IPS-11a (cell line): ENCODE results near the gene ZFAND3.

Experiments
- H3K4me3 ChIP-seq: one replicate; pipeline ENCODE4 v1.5.1; 2013; ENCODE audit warnings: low read depth, low read length, control low read depth

ZFAND3 gene, protein sequence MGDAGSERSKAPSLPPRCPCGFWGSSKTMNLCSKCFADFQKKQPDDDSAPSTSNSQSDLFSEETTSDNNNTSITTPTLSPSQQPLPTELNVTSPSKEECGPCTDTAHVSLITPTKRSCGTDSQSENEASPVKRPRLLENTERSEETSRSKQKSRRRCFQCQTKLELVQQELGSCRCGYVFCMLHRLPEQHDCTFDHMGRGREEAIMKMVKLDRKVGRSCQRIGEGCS

DNA sequence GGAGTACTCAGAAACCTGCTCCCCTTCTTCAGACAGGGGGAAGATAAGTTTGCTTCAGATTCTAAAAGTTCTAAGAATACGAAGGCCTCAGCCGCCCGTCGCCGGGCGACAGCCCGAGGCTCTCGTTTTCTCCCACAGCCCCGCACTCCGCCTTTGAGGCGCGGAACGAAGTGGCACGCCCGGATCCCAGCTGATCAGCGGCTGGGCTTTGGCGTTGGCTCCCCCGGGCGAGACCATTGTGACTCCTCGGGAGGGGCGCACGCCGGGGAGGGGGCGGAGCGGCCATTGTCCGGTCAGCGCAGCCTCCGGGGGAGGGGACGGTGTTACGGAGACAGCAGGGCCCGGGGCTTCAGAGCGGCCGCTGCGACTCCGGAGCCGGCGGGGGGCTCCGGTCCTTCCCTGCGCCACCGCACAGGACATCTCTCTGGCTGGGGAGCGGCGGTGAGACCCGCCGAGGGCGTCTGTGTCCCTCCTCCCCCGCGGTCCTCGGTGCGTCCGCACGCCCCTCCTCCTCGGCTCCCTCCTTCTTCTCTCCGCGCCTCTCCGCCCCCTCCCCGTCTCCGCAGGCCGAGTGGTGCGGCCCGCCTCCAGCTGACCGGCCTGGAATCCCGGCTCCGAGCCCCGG, at the start of gene ZFAND3:
TSS of gene ZFAND3 (plus strand) at position 551 of the 625 bp plus-strand sequence. CDS start 219 bp downstream, outside the sequence.
- peak within 1 kb of the TSS; percentile 82 for H3K4me3 ChIP-seq

DNA sequence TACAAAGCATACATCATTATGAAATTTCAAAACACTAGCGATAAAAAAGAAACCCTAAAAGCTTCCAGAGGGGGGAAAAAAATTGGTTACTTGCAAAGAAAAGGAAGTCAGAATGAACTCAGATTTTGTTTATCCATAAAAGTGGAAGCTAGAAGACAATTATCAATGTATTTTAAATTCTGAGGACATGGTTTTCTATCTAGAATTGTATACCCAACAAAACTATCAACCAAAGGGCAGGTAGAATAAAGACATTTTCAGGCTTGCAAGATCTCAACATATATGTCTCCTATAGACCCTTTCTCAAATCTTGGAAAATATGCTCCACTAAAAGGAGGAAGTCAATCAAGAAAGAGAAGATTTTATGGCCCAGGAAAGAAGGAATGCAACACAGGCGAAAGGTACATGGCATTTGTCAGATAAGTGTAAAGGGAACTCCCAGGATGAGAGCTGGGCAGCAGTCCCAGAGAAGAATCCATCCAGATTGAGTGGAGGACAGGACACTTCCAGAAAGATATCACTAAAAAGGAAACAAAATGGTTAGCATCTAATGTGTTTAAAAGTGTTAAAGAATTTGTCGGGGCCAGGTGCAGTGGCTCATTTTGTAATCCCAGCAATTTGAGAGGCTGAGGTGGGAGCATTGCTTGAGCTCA, 45.4 kb upstream of the ZFAND3 start:
- H3K4me3 ChIP-seq, result no peak overlapping the region

DNA sequence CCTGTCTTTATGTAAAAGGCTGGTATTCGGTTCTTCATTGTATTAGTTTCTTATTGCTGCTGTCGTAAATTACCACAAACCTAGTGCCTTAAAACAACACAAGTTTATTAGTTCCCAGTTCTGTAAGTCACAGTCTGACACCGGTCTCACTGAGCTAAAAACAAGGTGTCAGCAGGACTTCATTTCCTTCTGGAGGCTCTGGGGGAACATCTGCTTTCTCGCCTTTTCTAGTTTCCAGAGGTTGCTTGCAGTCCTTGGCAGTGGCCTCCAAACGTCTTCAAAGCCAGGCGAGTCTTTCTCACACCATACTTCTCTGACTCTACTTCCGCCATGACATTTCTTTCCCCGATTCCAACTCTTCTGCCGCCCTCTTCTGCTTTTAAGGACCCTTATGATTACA, 43.0 kb upstream of the ZFAND3 start:
- no peak overlapping the region for H3K4me3 ChIP-seq

- no peak overlapping the region for H3K4me3 ChIP-seq
Observed at GRCh38 chr6:37777272-37777834, 42.2 kb upstream of the ZFAND3 start.

GRCh38 chr6:37779111-37779800, 40.3 kb upstream of the ZFAND3 start:
- no peak overlapping the region for H3K4me3 ChIP-seq

- H3K4me3 ChIP-seq, result no peak overlapping the region
Observed at GRCh38 chr6:37779902-37780628, 39.5 kb upstream of the ZFAND3 start.

DNA sequence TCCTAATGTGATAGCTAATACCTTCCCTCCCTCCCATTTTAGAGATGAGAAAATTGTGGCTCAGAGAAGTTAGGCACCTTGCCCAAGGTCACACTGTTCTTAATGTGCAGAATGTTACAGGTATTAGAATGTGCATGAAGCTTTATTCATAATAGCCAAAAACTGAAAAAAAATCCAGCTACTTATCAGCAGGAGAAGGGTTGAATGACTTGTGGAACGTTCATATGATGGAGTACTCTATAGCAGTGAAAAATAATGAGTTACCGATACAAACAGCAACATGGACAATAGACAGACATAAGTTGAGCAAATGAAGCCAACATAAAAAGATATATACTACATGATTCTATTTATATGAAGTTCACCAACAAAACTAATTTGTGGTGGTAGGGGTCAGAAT, 37.7 kb upstream of the ZFAND3 start:
- no peak overlapping the region for H3K4me3 ChIP-seq

GRCh38 chr6:37783025-37783855, 36.3 kb upstream of the ZFAND3 start:
- H3K4me3 ChIP-seq, result peak overlapping the region; percentile 55

DNA sequence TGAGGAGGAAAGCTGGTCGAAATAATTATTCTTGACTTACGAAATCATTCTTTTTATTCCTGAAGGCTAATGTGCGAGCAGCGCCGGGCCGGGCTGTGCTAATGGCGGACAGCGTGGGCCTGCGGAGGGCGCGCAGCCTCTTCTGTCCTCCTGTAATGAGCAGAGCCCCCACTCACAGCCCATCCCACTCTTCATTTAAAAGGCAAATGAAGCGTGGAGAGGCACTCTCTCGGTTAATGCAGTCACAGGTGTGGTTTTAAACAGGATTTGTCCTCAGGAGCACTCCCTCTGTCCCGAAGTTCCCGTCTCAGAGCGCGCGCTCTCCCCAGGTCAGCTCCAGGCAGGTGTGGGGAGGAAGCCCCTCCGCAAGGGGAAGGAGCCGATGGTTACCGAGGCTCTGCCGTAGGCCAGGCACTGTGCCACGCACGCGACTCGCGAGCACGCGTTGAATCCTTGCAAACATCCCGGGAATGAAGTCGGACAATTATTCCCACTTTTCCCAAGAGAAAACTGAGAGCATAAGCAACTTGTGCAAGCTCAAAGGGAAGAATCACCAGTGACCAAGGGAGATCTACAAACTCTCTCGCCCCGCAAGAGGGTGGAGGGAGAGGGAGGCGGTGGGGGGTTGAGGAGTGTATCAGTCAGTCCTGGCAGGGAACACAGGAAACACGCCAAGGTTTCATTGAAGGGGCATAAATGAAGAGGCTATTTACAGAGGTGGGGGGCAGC, 35.5 kb upstream of the ZFAND3 start:
- peak overlapping the region; percentile 55 for H3K4me3 ChIP-seq

DNA sequence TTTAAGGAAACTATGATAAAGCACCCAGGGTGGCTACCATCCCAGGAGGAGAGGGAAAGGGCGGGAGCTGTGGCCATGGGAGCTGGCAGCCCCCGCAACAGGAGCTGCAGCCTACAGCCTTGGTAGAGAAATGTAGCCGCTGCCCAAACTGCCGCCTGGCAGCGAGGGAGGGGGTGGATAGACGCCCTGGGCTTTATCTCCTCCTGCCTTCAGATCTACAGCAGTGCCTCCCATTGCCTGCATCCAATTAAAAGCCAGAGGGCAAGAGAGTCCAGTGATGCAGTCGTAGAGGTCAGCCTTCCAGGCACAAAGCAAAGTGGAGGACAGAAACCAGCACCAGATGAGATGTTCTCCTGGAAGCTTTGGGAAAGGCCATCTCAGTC, 35.0 kb upstream of the ZFAND3 start:
- peak overlapping the region; percentile 55 for H3K4me3 ChIP-seq

GRCh38 chr6:37785002-37785662, 34.4 kb upstream of the ZFAND3 start:
- H3K4me3 ChIP-seq, result no peak overlapping the region

DNA sequence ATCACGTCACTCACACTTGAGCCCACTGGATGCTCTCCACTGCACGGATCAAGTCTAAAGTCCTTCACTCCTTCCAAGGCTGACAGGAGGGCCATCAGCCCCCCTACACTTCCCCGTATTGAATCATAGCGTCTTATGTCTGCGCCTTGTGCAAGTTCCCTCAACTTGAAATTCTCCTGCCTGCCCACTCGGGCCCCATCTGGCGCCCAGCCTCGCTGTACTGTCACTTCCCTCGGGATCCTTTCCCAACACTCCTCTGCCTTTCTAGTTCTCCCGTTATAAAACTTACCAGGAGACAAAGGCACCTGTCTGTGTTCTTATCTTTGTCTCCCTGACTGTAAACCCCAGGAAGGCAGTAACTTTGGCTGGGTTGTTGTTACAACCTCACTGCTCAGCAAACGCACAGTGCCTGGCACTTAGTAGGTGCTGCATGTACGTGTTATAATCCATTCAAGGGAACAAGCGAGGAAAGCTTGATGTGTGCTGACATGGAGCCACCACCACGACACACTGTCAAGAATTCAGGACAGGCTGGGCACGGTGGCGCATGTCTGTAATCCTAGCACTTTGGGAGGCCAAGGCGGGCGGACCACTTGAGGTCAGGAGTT, 33.8 kb upstream of the ZFAND3 start:
- no peak overlapping the region for H3K4me3 ChIP-seq

DNA sequence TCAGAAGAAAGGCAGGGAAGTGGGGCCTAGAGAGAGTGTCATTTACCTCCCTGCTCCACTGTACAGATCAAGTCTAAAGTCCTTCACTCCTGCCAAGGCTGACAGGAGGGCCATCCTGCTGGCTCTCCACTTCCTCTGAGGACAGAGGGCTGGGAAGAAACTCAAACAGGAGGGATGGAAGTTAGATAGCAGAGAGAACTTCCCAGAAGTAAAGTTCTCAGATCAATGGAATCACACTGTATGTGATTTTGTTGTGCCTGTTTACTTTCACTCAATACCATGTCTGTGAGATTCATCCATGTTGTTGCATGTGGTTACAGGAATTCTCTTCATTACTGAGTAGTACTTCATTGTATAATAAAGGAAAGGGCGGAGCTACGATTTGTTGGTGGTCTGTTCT, 32.3 kb upstream of the ZFAND3 start:
- no peak overlapping the region for H3K4me3 ChIP-seq

- H3K4me3 ChIP-seq, result no peak overlapping the region
Observed at GRCh38 chr6:37788259-37788658, 31.3 kb upstream of the ZFAND3 start.

- H3K4me3 ChIP-seq, result no peak overlapping the region
Observed at GRCh38 chr6:37791156-37791919, 28.2 kb upstream of the ZFAND3 start.

DNA sequence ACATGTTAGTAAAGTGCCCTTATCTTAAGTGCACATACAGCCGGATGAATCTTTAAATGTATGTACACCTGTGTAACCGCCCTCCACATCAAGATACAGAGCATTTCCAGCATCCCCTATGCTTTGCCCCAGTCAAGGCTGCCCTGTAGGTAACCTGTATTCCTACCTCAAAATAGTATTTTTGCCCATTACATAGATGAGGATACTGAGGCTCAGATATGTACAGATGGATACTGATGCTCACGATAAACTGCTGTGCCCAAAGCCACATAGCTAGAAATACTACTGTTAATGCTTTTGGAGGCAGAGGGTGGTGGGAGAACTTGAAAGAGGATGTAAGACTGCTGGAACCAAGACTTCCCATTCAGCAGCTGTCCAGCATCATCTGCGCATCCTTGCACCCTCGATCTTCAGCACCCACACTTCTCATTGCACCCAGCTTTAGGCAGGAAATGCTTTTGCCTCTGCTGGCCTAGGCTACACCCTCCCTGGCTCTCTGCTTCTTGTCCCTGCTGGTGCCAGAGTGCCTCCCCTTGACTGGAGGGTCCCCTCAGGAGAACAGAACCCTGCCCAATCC, 27.0 kb upstream of the ZFAND3 start:
- no peak overlapping the region for H3K4me3 ChIP-seq

DNA sequence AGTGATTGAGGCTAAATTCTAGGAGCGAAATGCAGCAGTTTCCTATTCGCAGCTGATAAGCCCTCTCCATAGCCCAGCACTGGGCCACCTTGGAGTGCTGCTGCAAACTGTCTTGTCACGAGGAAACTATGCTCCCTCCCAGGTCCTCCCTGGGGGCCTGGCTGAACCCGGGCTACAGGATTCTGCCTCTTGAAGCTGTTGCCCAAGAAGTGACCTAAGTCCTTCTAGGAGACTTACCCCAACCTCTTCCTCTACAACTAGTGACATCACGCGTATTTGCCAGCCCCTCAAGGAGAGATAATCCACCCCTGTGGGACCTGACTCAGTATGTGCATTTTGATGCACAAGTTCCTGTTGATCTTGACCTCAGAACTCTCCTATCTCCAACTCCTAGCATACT, 26.5 kb upstream of the ZFAND3 start:
- H3K4me3 ChIP-seq, result no peak overlapping the region
